ENCODE results near the gene PPP3CA.

GRCh38 chr4:101251261-101251660, 96.1 kb downstream of the PPP3CA start:
- no peak for TF ChIP-seq CTCF (IDR thresholded peaks at IDR 0.05)
- no peak for TF ChIP-seq POLR2AphosphoS5 (IDR thresholded peaks at IDR 0.05)
- no peak for TF ChIP-seq POLR2A (IDR thresholded peaks at IDR 0.05)
